Aorta (tissue), 5 donors: Measurements from ENCODE around the gene UGT1A1. TPM values are rescaled to one million over a fixed set of nuclear protein-coding genes. Genes with fewer than 3 reads are reported as not detected.

ENCODE experiments used
- ATAC-seq: fragments of 200-7000 bp; cut with Tn5 transposase; one replicate; pipeline ENCODE4 v1.9.1; 2022; ENCODE audit warnings: moderate library complexity; ENCODE audit not compliant: low FRiP score
- DNase-seq, 2 donors: peaks; one replicate each; pipeline ENCODE4 v3.0.0-alpha.2; 2020
- H3K27ac ChIP-seq, 2 donors: one replicate each; pipeline ENCODE4 v1.5.1; 2013; ENCODE audit warnings: low read length in 2 of 2, mild to moderate bottlenecking in 2 of 2, moderate library complexity in 2 of 2, control low read depth in 1 of 2, inconsistent platforms in 1 of 2, low read depth in 1 of 2
- H3K27me3 ChIP-seq, 2 donors: one replicate each; pipeline ENCODE4 v1.6.1; 2013; ENCODE audit warnings: control low read depth in 1 of 2, low read length in 1 of 2, mild to moderate bottlenecking in 1 of 2, moderate library complexity in 1 of 2; ENCODE audit not compliant: insufficient read depth in 2 of 2, control insufficient read depth in 1 of 2
- H3K36me3 ChIP-seq, 2 donors: one replicate each; pipeline ENCODE4 v1.6.1; 2013; ENCODE audit warnings: control low read depth in 1 of 2, low read length in 1 of 2, mild to moderate bottlenecking in 1 of 2; ENCODE audit not compliant: insufficient read depth in 2 of 2, control insufficient read depth in 1 of 2
- H3K4me1 ChIP-seq, 2 donors: one replicate each; pipeline ENCODE4 v1.6.1; 2013; ENCODE audit warnings: low read length in 2 of 2, control low read depth in 1 of 2, mild to moderate bottlenecking in 1 of 2, moderate library complexity in 1 of 2; ENCODE audit not compliant: insufficient read depth in 2 of 2, control insufficient read depth in 1 of 2
- H3K4me3 ChIP-seq, 2 donors: one replicate each; pipeline ENCODE4 v1.5.1; 2013; ENCODE audit warnings: low read length in 2 of 2, control low read depth in 1 of 2, mild to moderate bottlenecking in 1 of 2
- H3K9me3 ChIP-seq: one replicate; pipeline ENCODE4 v1.6.1; 2013; ENCODE audit warnings: mild to moderate bottlenecking, low read length; ENCODE audit not compliant: control insufficient read depth
- WGBS, 2 donors: extraction: QIAGEN DNeasy Blood & Tissue Kit; methylation state at CpG; one replicate each; pipeline ENCODE4 v1.1.7; 2013; 5-methylcytosine and 5-hydroxymethylcytosine counted together
- intact Hi-C, 2 donors: fragments of 100-400 bp; cut with DNase I; formaldehyde crosslinking; loops; one replicate each; pipeline versions ENCODE4 v1.14.2 to v1.15.0; 2022
- polyA plus RNA-seq, 2 donors: library from polyadenylated mRNA; stranded (reverse); fragments of 200-250 nt; gene quantifications; one replicate each; pipeline ENCODE4 v1.2.3, GENCODE V29; 2013
- total RNA-seq, 2 donors: library from RNA; stranded (reverse); fragmentation: NEBNext Ultra II Directional; extraction: Animal tissue kit (Norgen Biotek cat#: 25700); gene quantifications; one replicate each; pipeline ENCODE4 v1.2.1, GENCODE V29; 2021
- donor health status: healthy with polysubstance abuse.
- donor health status: Bipolar disorder and iron deficiency.
- donor health status: DM: no; HTN: no; CAD: no.
- donor health status: DM: no; HTN: no; CAD: no.
- donor health status: DM: yes; HTN: yes; CAD: no.

The UGT1A1 gene
- total and polyA plus RNA-seq, 4 donors: 0.25 TPM; not detected in 3

DNA sequence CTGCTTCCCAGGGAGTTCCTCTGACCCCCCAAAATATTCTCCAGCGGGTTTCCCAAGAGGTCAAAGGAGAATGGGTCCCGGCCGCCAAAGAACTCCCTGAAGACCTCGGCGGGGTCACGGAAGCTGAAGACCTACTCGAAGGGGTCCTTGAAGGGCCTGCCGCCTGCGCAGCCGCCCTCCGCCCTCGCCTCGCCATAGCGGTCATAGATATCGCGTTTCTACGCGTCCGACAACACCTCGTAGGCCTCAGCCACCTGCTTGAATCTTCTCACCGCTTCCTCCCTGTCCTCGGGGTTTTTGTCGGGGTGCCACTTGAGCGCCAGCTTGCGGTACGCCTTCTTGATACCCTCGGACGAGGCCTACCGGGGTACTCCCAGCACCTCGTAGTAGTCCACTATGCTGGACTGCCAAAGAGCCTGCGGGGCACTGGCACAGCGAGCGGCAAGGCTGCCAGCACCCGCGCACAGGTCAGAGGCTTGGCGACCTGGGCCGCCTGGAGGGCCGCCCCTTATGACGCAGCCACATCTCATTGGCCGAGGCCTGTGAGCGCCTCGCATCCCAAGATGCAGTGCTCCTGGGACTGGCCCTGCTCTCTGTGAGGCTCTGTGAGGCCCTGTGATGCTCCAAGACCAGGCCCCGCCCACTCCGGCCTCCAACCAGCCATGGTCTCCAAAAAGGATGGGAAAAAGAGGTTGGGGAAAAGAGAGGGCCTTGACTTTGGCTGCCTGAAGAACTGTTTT, 5.0 kb upstream of the UGT1A1 start:
- intact Hi-C loops: no loop called here
- Histone ChIP-seq H3K27ac (no peak overlapping the region), H3K27me3 (no peaks in the 10 kb centered on the region), H3K9me3 (no peaks in the 10 kb centered on the region), H3K4me1 (no peaks in the 10 kb centered on the region), H3K4me3 (no peak overlapping the region), H3K36me3 (no peaks in the 10 kb centered on the region)
- 87 to 92% methylated on average over 37 to 44 of the region's 44 CpGs for WGBS, 2 donors
- DNase-seq (no peak), ATAC-seq (no peak)

DNA sequence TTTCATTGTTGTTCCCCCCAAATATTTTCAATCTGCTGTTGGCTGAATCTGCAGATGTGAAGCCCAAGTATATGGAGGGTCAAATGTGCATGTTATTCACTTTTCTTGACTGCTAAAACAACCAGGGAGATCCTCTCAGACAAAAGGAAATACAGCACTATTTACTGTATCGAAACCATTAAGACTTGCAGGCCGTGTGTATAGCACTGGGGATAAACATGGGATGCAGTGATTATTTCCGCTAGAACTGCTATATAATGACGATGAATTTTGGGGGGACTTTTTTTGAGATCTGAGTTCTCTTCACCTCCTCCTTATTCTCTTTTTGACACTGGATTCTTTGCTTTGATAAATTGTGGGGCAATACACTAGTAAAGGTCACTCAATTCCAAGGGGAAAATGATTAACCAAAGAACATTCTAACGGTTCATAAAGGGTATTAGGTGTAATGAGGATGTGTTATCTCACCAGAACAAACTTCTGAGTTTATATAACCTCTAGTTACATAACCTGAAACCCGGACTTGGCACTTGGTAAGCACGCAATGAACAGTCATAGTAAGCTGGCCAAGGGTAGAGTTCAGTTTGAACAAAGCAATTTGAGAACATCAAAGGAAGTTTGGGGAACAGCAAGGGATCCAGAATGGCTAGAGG, 3.5 kb upstream of the UGT1A1 start:
- H3K27ac ChIP-seq: no peak overlapping the region
- H3K36me3 ChIP-seq: no peaks in the 10 kb centered on the region
- no peak overlapping the region for H3K4me3 ChIP-seq
- ATAC-seq: no peak
- H3K4me1 ChIP-seq: no peaks in the 10 kb centered on the region
- DNase-seq: no peak
- no peaks in the 10 kb centered on the region for H3K27me3 ChIP-seq
- H3K9me3 ChIP-seq: no peaks in the 10 kb centered on the region
- WGBS, 2 donors: 75 to 77% methylated on average over 7 of the region's 7 CpGs
- intact Hi-C loops: no loop called here

DNA sequence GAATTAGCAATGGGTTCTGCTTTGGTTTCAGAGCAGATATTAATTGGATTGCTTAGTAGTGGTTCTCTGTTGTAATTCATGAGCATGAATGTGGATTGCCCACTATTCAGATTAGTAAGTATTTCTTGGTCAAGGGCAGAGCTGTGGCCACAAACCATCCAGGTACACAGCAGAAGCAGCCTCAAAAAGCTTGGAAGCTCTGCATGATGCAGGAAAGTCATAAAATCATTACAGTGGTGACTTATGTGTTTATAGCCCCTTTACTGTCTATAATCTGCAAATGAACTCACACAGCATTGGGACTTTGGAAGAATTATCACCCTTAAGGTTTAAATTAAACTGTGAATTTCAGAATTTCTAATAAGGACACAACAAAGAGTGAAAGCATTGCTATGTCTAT, 1.9 kb upstream of the UGT1A1 start:
- Histone ChIP-seq H3K9me3 (no peaks in the 10 kb centered on the region), H3K27me3 (no peaks in the 10 kb centered on the region), H3K36me3 (no peaks in the 10 kb centered on the region), H3K27ac (no peak overlapping the region), H3K4me1 (no peaks in the 10 kb centered on the region), H3K4me3 (no peak overlapping the region)
- ATAC-seq (no peak), DNase-seq (no peak)
- intact Hi-C loops: no loop called here

DNA sequence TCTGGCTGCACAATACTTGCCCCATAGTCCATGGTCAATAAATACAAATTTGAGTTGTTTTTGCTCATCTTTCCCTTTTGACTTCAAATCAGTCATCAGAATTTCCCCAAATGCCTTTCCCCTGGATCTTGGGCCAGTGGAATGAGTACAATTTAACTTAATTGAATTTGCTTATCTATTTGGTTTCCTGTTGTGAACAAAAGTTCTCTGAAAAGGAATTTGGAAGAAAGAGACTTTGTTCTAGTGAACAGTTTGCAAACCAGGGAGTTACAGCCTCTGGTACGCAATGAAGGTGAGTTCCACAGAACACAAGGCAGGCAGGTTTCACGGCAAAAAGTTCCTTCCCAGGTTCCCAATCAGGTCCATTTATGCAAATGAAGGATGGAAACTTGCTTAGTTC, 1.2 kb upstream of the UGT1A1 start:
- WGBS, 2 donors: 87 to 96% methylated on average over 2 of the region's 2 CpGs
- no peak for DNase-seq
- Histone ChIP-seq H3K27ac (no peak overlapping the region), H3K4me1 (no peaks in the 10 kb centered on the region), H3K27me3 (no peaks in the 10 kb centered on the region), H3K4me3 (no peak overlapping the region), H3K36me3 (no peaks in the 10 kb centered on the region), H3K9me3 (no peaks in the 10 kb centered on the region)
- ATAC-seq: no peak
- intact Hi-C loops: no loop called here

DNA sequence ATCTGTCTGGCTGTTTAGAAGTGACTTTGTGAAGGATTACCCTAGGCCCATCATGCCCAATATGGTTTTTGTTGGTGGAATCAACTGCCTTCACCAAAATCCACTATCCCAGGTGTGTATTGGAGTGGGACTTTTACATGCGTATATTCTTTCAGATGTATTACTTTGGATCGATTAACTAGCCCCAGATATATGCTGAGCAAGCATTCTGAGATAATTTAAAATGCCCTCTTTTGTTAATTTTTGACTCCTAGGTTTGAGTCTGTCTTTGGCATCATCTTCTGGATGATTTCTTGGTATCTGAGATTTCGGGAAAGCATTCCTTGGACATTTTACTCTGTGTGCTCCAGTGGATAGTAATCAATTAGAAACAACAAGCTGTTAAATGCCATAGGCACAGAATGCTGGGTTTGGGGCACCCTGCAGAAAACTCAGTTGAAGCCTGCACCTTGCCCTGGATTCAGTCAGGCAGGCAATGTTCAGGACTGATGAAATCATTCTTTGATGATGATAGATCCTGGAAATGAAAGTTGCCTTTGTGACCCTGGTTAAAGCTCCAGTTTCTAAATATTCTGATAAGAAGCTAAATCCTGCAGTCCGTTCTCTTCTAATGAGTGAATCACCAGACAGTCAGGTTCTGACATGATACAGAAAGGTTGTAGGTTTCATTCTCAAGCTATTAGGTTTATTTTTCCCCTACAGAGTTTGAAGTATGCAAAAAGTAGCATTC, 1.1 kb downstream of the UGT1A1 start:
- ATAC-seq (no peak), DNase-seq (no peak)
- Histone ChIP-seq H3K27ac (no peak overlapping the region), H3K36me3 (no peaks in the 10 kb centered on the region), H3K4me1 (no peaks in the 10 kb centered on the region), H3K9me3 (no peaks in the 10 kb centered on the region), H3K27me3 (no peaks in the 10 kb centered on the region), H3K4me3 (no peak overlapping the region)
- WGBS, 2 donors: 78 to 83% methylated on average over 4 of the region's 4 CpGs
- intact Hi-C loops: no loop called here

DNA sequence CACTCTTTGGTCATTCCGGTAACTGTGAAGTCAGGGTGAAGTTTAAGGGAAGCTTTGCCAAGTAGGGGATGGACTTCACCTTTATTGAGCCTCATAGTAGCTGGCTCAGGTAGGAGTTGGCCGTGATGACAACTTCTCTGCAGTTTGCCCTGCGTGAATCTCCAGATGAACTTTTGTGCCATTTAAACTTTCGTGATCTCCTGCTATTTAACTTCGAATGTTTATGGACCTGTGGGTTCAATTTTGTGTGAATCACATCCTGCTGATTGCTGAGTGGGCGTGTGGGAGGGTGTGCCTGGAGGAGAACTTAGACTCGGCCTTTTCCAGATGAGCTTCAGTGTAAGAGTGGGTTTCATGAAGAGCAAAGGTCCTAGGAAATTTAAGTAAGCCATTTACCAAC, 4.2 kb downstream of the UGT1A1 start:
- H3K36me3 ChIP-seq: no peaks in the 10 kb centered on the region
- no peaks in the 10 kb centered on the region for H3K27me3 ChIP-seq
- ATAC-seq (no peak), DNase-seq (no peak)
- no peaks in the 10 kb centered on the region for H3K4me1 ChIP-seq
- no peak overlapping the region for H3K4me3 ChIP-seq
- H3K9me3 ChIP-seq: no peaks in the 10 kb centered on the region
- WGBS, 2 donors: 69 to 70% methylated on average over 7 of the region's 7 CpGs
- intact Hi-C loops: no loop called here
- no peak overlapping the region for H3K27ac ChIP-seq

DNA sequence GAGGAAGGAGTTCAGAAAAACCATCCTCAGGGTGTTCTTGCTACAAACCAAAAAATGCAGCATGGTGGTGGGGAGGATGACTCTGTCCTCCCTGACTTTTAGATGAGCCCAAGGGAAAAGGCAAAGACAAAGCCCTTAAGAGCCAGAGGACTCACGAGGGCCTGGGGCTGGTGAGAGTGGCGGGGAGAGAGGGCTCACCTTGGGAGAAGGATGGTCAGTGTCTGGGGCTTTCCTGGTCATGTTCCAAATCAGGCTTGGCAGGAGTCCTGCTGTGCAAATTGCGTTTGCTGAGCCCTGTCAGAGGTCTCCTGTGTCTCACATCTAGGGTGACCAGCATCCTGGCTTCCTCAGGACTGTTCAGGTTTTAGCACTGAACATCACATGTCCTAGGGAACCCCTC, 4.7 kb downstream of the UGT1A1 start:
- H3K4me3 ChIP-seq: no peak overlapping the region
- intact Hi-C loops: no loop called here
- WGBS, 2 donors: 47 to 49% methylated on average over 3 of the region's 3 CpGs
- H3K9me3 ChIP-seq: no peaks in the 10 kb centered on the region
- no peaks in the 10 kb centered on the region for H3K4me1 ChIP-seq
- H3K27ac ChIP-seq: no peak overlapping the region
- DNase-seq: no peak
- no peaks in the 10 kb centered on the region for H3K27me3 ChIP-seq
- no peaks in the 10 kb centered on the region for H3K36me3 ChIP-seq
- no peak for ATAC-seq

DNA sequence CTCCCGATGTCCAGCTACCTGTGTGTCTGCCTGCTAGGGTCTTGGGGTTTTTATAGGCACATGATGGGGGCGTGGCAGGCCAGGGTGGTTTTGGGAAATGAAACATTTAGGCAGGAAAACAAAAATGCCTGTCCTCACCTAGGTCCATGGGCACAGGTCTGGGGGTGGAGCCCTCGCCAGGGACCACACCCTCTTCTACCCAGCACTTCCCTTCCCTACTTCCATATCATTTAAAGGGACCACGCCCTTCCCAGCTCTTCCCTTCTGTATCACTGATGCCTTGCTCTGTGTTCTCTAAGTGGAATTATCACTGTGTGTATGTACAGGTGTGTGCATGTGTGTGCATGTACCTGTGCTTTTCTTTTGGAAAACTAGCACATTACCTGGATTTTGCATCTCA, 6.3 kb downstream of the UGT1A1 start:
- WGBS, 2 donors: 73 to 77% methylated on average over 4 of the region's 4 CpGs
- intact Hi-C loops: no loop called here
- H3K4me3 ChIP-seq: no peak overlapping the region
- no peak for DNase-seq
- no peaks in the 10 kb centered on the region for H3K4me1 ChIP-seq
- ATAC-seq: no peak
- H3K27ac ChIP-seq: no peak overlapping the region
- H3K36me3 ChIP-seq: no peaks in the 10 kb centered on the region
- no peaks in the 10 kb centered on the region for H3K9me3 ChIP-seq
- H3K27me3 ChIP-seq: no peaks in the 10 kb centered on the region

DNA sequence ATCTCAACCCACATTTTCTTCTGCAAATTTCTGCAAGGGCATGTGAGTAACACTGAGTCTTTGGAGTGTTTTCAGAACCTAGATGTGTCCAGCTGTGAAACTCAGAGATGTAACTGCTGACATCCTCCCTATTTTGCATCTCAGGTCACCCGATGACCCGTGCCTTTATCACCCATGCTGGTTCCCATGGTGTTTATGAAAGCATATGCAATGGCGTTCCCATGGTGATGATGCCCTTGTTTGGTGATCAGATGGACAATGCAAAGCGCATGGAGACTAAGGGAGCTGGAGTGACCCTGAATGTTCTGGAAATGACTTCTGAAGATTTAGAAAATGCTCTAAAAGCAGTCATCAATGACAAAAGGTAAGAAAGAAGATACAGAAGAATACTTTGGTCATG, 8.0 kb downstream of the UGT1A1 start:
- DNase-seq (no peak), ATAC-seq (no peak)
- no peak overlapping the region for H3K4me3 ChIP-seq
- no peaks in the 10 kb centered on the region for H3K36me3 ChIP-seq
- no peak overlapping the region for H3K27ac ChIP-seq
- intact Hi-C loops: no loop called here
- no peaks in the 10 kb centered on the region for H3K9me3 ChIP-seq
- H3K4me1 ChIP-seq: no peaks in the 10 kb centered on the region
- 67 to 73% methylated on average over 4 of the region's 4 CpGs for WGBS, 2 donors
- H3K27me3 ChIP-seq: no peaks in the 10 kb centered on the region
